ENCODE measurements around the gene ZACN.

The ZACN gene

GRCh38 chr17:76106703-76107102 is 27.7 kb downstream of the ZACN start:
- Histone ChIP-seq H2AFZ (ENCODE audit: low read depth, low read length, severe bottlenecking) (no peak overlapping the region), H3K27me3 (ENCODE audit: low read length) (no peaks in the 10 kb centered on the region), H3K79me2 (ENCODE audit: insufficient read depth, low read length) (peaks cover 11% of the 10 kb centered on the region), H3K9me3 (ENCODE audit: insufficient read depth, low read length) (no peaks in the 10 kb centered on the region), H3F3A (ENCODE audit: insufficient read depth) (peaks cover 10% of the 10 kb centered on the region), H3K9ac (ENCODE audit: low read length) (no peak overlapping the region), H3K4me2 (ENCODE audit: low read depth, low read length, poor library complexity, severe bottlenecking) (no peak overlapping the region), H3K4me3 (ENCODE audit: insufficient read depth, low read length, poor library complexity, severe bottlenecking) (no peak overlapping the region), H3K27ac (ENCODE audit: low read depth, low read length) (no peak overlapping the region), H4K20me1 (ENCODE audit: low read depth, low read length) (no peaks in the 10 kb centered on the region), H3K36me3 (ENCODE audit: low read length) (no peaks in the 10 kb centered on the region), H3K9me2 (replicated peaks; ENCODE audit: insufficient read depth, low read length) (no peaks in the 10 kb centered on the region)
- TF ChIP-seq CTCF (IDR thresholded peaks at IDR 0.05; ENCODE audit: insufficient read depth, low read length, poor library complexity, severe bottlenecking) = no peak
- TF ChIP-seq EZH2phosphoT487 (conservative IDR thresholded peaks at IDR 0.05; ENCODE audit: low read length) = no peak

DNA sequence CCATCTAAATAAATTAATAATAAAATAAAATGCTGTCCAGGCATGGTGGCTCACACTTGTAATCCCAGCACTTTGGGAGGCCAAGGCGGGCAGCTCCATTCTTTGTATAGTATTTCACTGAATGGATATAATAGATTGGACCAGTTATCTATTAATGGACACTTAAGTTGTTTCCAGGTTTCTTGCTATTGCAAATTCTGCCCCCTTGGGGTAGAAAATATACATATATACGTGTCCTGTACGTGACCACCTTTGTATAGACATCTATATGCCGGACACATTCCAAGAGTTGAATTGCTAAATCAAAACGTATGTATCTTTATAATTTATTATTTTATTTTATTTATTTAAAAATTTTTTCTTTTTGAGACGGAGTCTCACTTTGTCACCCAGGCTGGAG is 28.5 kb downstream of the ZACN start:
- no peak overlapping the region for H3K4me2 ChIP-seq (ENCODE audit: low read depth, low read length, poor library complexity, severe bottlenecking)
- TF ChIP-seq CTCF (IDR thresholded peaks at IDR 0.05; ENCODE audit: insufficient read depth, low read length, poor library complexity, severe bottlenecking) (peak; percentile 17), EZH2phosphoT487 (conservative IDR thresholded peaks at IDR 0.05; ENCODE audit: low read length) (no peak)
- no peak overlapping the region for H3K9ac ChIP-seq (ENCODE audit: low read length)
- peaks cover 10% of the 10 kb centered on the region for H3F3A ChIP-seq (ENCODE audit: insufficient read depth)
- H3K27ac ChIP-seq (ENCODE audit: low read depth, low read length) = no peak overlapping the region
- H4K20me1 ChIP-seq (ENCODE audit: low read depth, low read length) = no peaks in the 10 kb centered on the region
- no peaks in the 10 kb centered on the region for H3K9me3 ChIP-seq (ENCODE audit: insufficient read depth, low read length)
- no peak overlapping the region for H3K4me3 ChIP-seq (ENCODE audit: insufficient read depth, low read length, poor library complexity, severe bottlenecking)
- H2AFZ ChIP-seq (ENCODE audit: low read depth, low read length, severe bottlenecking) = no peak overlapping the region
- peaks cover 11% of the 10 kb centered on the region for H3K79me2 ChIP-seq (ENCODE audit: insufficient read depth, low read length)
- H3K9me2 ChIP-seq (replicated peaks; ENCODE audit: insufficient read depth, low read length) = no peaks in the 10 kb centered on the region
- no peaks in the 10 kb centered on the region for H3K36me3 ChIP-seq (ENCODE audit: low read length)
- H3K27me3 ChIP-seq (ENCODE audit: low read length) = no peaks in the 10 kb centered on the region

- TF ChIP-seq CTCF (IDR thresholded peaks at IDR 0.05; ENCODE audit: insufficient read depth, low read length, poor library complexity, severe bottlenecking) (no peak), EZH2phosphoT487 (conservative IDR thresholded peaks at IDR 0.05; ENCODE audit: low read length) (no peak)
- no peak overlapping the region for H3K27ac ChIP-seq (ENCODE audit: low read depth, low read length)
Measured at GRCh38 chr17:76111956-76112355, 33.0 kb downstream of the ZACN start.

More at GRCh38 chr17:76111956-76112355, 33.0 kb downstream of the ZACN start:
- no peaks in the 10 kb centered on the region for H3K9me2 ChIP-seq (replicated peaks; ENCODE audit: insufficient read depth, low read length)
- H3K9me3 ChIP-seq (ENCODE audit: insufficient read depth, low read length) = no peaks in the 10 kb centered on the region
- no peaks in the 10 kb centered on the region for H3F3A ChIP-seq (ENCODE audit: insufficient read depth)
- no peaks in the 10 kb centered on the region for H3K79me2 ChIP-seq (ENCODE audit: insufficient read depth, low read length)
- no peak overlapping the region for H2AFZ ChIP-seq (ENCODE audit: low read depth, low read length, severe bottlenecking)
- H3K4me2 ChIP-seq (ENCODE audit: low read depth, low read length, poor library complexity, severe bottlenecking) = no peak overlapping the region
- no peaks in the 10 kb centered on the region for H4K20me1 ChIP-seq (ENCODE audit: low read depth, low read length)
- H3K27me3 ChIP-seq (ENCODE audit: low read length) = no peaks in the 10 kb centered on the region
- H3K4me3 ChIP-seq (ENCODE audit: insufficient read depth, low read length, poor library complexity, severe bottlenecking) = no peak overlapping the region
- H3K36me3 ChIP-seq (ENCODE audit: low read length) = no peaks in the 10 kb centered on the region
- H3K9ac ChIP-seq (ENCODE audit: low read length) = no peak overlapping the region
